OCI-LY3 (cell line): Measurements from ENCODE around the gene CLTCL1.

ENCODE experiments used
- H2AFZ ChIP-seq: fragments of 200-600, 300-600 bp; shearing (Covaris generic); 2 replicates; pipeline ENCODE4 v1.6.0; 2014; ENCODE audit warnings: antibody characterized with exemption, low read depth, low read length
- H3K27ac ChIP-seq: fragments of 200-600, 300-600 bp; sonication (generic); 2 replicates; pipeline ENCODE4 v1.5.1; 2014; ENCODE audit warnings: mild to moderate bottlenecking, low read length, moderate library complexity, mixed read lengths
- H3K27me3 ChIP-seq: fragments of 200-600, 300-600 bp; sonication (generic); 2 replicates; pipeline ENCODE4 v1.6.1; 2014; ENCODE audit warnings: low read depth, low read length, mixed read lengths
- H3K36me3 ChIP-seq: fragments of 200-600, 300-600 bp; sonication (generic); replicated peaks from 2 replicates; pipeline ENCODE3; 2014; ENCODE audit warnings: low read depth, low read length, mixed read lengths
- H3K4me1 ChIP-seq: fragments of 300-600, 200-600 bp; sonication (generic); 2 replicates; pipeline ENCODE4 v1.6.1; 2014; ENCODE audit warnings: low read length, mixed read lengths
- H3K4me2 ChIP-seq: fragments of 200-600, 300-600 bp; sonication (generic); 2 replicates; pipeline ENCODE4 v1.6.1; 2014; ENCODE audit warnings: low read length, mixed read lengths
- H3K4me3 ChIP-seq: fragments of 300-600, 200-600 bp; sonication (generic); 2 replicates; pipeline ENCODE4 v1.5.1; 2014; ENCODE audit warnings: antibody characterized with exemption, mild to moderate bottlenecking, low read length, moderate library complexity
- H3K79me2 ChIP-seq: fragments of 300-600, 200-600 bp; shearing (Covaris generic); 2 replicates; pipeline ENCODE4 v1.6.1; 2014; ENCODE audit warnings: mild to moderate bottlenecking, low read length, mixed read lengths
- H3K9ac ChIP-seq: fragments of 300-600, 200-600 bp; shearing (Covaris generic); 2 replicates; pipeline ENCODE4 v1.6.0; 2014; ENCODE audit warnings: mild to moderate bottlenecking, low read length, moderate library complexity
- H3K9me3 ChIP-seq: fragments of 200-600, 300-600 bp; shearing (Covaris generic); 2 replicates; pipeline ENCODE4 v1.6.1; 2014; ENCODE audit warnings: low read length, mixed read lengths; ENCODE audit not compliant: insufficient read depth
- H4K20me1 ChIP-seq: fragments of 200-600, 300-600 bp; sonication (generic); 2 replicates; pipeline ENCODE4 v1.6.1; 2016; ENCODE audit warnings: low read length, mixed read lengths; ENCODE audit not compliant: insufficient read depth
- EZH2phosphoT487 ChIP-seq: fragments of 200-600 bp; shearing (Covaris generic); IDR thresholded peaks from 2 replicates; pipeline ENCODE4 v1.6.1; 2018; ENCODE audit warnings: antibody characterized with exemption, mixed run types, low read depth
- TF ChIP-seq, protein P1 (sequence below): fragments of 200-600, 300-600 bp; sonication (generic); IDR thresholded peaks from 2 replicates; pipeline ENCODE4 v1.5.1; 2014; ENCODE audit warnings: antibody characterized with exemption, low read length, low read depth

Gene CLTCL1

DNA sequence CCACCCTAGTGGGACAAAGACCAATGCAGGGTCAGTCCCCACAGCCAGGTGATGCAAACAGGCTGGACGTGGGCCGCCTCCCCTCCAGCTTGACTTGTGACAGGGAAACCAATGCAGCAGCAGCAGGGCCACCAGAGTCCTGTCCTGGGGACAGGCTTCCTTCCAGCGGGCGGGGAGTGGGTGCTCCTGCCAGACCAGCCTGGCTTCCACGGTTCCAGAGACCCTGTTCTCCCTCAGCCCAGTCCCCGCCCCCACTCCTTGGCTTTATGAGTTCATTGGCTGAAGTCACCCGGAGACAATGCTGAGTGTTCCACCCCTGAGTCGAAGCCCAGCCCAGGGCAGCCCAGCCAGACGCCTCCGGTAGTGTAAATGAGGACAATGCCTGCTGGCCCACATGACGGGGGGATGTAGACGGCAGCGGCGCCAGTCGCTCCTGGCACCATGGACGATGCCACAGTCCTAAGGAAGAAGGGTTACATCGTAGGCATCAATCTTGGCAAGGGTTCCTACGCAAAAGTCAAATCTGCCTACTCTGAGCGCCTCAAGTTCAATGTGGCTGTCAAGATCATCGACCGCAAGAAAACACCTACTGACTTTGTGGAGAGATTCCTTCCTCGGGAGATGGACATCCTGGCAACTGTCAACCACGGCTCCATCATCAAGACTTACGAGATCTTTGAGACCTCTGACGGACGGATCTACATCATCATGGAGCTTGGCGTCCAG is 160.4 kb downstream of the CLTCL1 start, which contains the start of gene TSSK2:
Gene TSSK2 (plus strand): TSS at position 350 of the 726 bp plus-strand sequence. CDS start 92 bp downstream, at position 442.
- Histone ChIP-seq H3K4me2 (no peak within 1 kb of the TSS), H4K20me1 (no peaks in the 10 kb centered on the region), H3K27ac (no peak within 1 kb of the TSS), H3K36me3 (peaks cover 17% of the 10 kb centered on the region), H3K4me1 (no peaks in the 10 kb centered on the region), H2AFZ (no peak within 1 kb of the TSS), H3K27me3 (no peaks in the 10 kb centered on the region), H3K9me3 (no peaks in the 10 kb centered on the region), H3K79me2 (no peaks in the 10 kb centered on the region), H3K9ac (no peak within 1 kb of the TSS), H3K4me3 (no peak within 1 kb of the TSS)
- TF ChIP-seq, protein P1, sequence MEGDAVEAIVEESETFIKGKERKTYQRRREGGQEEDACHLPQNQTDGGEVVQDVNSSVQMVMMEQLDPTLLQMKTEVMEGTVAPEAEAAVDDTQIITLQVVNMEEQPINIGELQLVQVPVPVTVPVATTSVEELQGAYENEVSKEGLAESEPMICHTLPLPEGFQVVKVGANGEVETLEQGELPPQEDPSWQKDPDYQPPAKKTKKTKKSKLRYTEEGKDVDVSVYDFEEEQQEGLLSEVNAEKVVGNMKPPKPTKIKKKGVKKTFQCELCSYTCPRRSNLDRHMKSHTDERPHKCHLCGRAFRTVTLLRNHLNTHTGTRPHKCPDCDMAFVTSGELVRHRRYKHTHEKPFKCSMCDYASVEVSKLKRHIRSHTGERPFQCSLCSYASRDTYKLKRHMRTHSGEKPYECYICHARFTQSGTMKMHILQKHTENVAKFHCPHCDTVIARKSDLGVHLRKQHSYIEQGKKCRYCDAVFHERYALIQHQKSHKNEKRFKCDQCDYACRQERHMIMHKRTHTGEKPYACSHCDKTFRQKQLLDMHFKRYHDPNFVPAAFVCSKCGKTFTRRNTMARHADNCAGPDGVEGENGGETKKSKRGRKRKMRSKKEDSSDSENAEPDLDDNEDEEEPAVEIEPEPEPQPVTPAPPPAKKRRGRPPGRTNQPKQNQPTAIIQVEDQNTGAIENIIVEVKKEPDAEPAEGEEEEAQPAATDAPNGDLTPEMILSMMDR, result no peak
- TF ChIP-seq EZH2phosphoT487, result no peak

DNA sequence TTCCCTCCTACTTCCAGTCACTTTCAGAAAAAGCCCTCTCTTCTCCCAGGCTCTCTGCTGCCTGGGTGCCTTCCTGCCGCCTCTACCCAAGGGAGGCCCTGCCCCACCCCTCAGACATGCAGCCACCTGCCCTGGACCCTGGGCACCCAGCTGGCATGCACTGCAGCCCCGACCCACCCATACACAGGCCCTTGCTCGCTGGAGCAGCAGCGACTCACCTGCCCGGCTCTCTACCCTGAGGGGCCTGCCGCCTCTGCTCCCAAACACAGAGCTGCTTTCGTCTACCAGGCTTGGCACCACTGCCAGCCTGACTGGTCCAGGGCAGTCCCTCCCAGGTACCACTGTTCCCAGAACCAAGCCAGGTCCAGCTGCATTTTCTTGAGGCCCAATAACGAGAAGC is 161.6 kb downstream of the CLTCL1 start:
- TF ChIP-seq EZH2phosphoT487, result no peak
- TF ChIP-seq, protein P1, result no peak
- Histone ChIP-seq H3K9ac (no peak overlapping the region), H3K36me3 (peaks cover 13% of the 10 kb centered on the region), H3K4me1 (no peaks in the 10 kb centered on the region), H3K79me2 (no peaks in the 10 kb centered on the region), H3K27ac (no peak overlapping the region), H3K9me3 (no peaks in the 10 kb centered on the region), H4K20me1 (no peaks in the 10 kb centered on the region), H3K4me2 (no peak overlapping the region), H2AFZ (no peak overlapping the region), H3K27me3 (no peaks in the 10 kb centered on the region), H3K4me3 (no peak overlapping the region)
